Activated CD8-positive, alpha-beta memory T cell treated with anti-CD3 and anti-CD28 coated beads, Interleukin-2, amount 50 U/mL, for 4 hours (primary cell): Measurements from ENCODE around the gene ICAM2.
"Not testable (repeated sequence)": the region's sequence is repeated elsewhere in the genome, so short reads cannot be mapped to it uniquely, and the experiment has no call there.

Source experiments
- DNase-seq: peaks from one replicate; pipeline ENCODE4 v3.0.0-alpha.2; 2020

The ICAM2 gene

GRCh38 chr17:63996430-63997182 lies 23.8 kb downstream of the ICAM2 start:
- DNase-seq = no peak

DNA sequence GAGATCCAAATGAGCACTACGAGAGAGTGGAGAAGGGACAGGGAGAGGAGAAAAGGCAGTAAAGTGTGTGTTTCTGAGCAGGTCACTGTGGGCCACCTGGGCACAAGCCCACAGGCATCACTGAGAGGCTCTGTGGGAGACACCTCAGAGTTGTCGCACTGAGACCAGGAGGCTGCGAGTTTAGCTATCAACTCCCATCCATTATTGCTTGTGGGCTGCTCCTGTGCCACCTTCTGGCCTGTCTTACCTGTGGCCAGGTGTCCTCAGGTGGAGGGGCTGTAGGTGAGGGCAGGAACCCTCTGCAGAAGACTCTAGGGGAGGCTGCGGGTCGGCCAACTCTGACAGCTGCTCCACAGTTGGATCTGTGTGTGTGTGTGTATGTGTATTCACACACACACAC lies 24.8 kb downstream of the ICAM2 start:
- DNase-seq = no peak

- DNase-seq = no peak
Measured at GRCh38 chr17:63993368-63993985, 27.0 kb downstream of the ICAM2 start.

- DNase-seq = no peak
Measured at GRCh38 chr17:63991611-63992010, 28.8 kb downstream of the ICAM2 start.

GRCh38 chr17:63989622-63990345 lies 30.6 kb downstream of the ICAM2 start:
- DNase-seq = no peak

DNA sequence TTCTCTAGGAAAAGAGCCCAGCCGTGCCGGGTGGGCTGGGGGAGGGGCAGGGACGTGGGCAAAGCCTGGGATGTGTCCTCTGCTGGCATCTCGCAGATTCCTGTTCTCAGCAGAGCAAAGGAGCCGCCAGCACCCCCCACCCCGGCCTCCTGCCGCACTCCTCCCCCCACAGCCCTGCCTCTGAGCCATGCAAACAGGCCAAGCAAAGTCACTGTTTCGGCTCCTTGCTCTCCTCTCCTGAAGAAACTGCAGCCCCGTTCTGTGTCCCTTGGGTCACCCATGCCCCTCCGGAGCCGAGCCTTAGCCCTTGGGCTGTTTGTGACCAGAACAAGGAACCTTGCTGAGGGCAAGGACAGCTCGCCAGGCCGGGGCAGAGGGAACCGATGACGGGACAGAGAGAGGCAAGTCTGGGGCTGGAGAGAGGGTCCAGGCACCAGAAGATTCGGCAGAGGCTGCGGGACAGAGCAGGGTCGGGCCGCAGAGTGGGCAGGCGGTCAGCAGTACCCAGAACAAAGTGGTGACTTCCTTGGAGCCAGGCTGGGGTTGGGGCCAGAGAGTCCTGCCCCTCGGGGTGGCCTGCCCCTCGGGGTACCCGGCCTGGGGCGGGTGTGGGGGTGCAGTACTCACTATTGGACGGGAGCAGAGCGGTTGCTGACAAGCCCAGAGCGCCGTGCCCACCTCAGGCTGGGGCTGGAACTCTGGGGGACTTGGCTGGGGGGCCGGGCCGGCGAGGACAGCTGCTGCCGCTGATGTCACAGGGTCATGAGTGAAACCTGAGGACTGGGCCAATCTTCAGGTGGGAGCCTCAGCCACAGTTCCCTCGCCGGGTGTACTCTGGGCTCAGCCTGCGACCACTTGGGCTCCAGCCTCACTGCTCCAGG lies 31.5 kb downstream of the ICAM2 start:
- no peak for DNase-seq

DNA sequence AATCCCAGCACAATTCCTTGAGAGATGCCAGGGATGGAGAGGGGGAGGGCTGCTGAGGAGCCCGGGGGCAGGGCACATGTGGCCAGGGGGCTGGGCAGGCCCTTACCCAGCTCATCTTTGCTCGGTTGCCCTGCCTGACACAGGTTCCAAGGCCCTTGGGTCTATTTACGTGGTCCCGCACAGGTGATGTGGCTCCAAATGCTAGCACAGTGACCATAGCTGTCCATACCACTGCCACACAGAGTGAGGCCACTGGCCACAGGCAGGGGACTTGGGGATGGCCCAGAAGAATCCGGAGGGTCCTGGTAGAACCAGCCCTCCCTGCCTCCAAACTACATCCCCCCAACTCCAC lies 32.3 kb downstream of the ICAM2 start:
- DNase-seq = no peak

GRCh38 chr17:63987221-63988126 lies 33.0 kb downstream of the ICAM2 start:
- no peak for DNase-seq

DNA sequence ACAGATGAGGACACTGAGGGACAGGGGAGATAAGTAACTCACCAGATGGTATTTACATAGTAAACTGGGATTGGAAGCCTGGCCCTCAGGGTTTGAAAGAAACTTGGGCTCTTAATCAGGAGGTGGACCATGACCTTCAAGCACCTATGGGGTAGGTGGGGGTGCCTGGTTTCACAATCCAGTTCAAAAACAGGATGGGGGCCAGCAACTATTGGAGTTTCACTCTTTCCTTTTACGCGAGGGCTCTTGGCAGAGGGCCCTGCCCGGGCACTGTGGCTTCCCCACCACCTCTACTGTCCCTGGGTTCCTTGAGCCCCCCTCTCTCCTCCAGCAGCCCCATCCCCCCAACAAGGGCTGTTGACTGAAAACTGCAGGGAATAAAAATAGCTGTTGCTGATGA lies 33.6 kb downstream of the ICAM2 start:
- no peak for DNase-seq

DNA sequence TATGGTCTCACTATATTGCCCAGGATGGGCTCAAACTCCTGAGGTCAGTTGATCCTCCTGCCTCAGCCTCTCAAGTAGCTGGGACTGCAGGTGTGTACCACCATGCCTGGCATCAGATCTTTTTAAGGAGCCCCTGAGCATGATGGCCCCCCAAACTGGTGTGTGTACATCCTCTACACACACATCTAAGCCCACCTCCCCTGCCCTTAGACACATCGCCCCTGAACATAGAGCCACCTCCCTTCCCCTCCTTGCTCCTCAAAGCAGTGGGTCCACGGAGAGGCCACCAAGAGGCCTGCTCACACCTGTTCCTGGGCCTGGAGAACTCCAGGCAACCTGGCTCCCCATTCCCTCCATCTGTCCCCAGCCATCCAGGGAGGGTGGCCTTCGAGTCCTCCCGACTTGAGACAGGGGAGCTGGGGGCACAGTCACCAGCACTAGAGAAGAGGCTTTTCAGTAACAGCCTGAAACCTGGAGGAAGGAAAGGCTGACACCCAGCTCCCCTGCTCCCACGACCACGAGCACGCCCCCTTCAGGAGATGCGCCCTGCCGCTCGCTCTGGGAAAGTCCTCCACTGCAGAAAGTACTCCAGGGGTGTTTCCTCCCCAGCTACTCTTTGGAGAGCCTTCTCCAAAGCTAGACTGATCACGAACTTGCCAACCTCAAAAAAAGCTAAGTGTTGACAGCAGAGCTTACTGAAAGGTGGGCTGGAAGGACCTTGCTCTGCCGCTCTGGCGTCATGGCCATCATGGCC lies 34.9 kb downstream of the ICAM2 start:
- DNase-seq = no peak

DNA sequence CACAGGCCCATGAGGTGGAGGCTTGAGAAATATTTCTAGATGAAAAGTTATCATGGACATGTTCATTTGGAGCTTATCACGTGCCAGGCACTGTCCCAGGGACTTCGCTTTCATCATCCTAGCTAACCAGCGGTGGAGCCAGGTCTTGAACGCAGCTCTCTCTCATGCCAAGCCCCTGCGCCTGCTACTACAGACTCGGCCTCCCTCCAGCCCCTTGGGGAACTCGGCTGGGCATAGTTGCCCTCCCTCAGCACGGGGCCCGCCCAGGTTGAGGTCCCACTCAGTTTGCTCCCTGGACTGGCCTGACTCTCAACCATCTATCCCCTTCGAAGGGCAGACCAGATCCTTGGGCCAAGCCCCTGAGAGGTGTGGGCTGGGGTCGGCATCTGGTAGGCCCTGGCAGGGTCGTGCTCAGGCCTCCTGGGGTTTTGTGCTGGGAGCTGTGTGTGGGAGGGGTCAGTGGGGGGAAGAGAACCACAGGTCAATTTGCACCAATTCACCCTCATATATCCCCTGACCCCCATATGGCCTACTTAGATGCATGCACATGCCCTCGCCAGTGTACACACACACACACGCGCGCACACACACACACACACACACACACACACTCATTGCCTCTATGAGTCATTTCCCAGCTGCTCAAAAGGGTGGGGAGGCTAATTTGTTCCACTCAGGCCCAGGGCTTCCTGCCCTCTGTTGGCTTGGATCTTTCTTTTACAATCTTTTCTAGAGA lies 35.6 kb downstream of the ICAM2 start:
- peak; percentile 49 for DNase-seq

DNA sequence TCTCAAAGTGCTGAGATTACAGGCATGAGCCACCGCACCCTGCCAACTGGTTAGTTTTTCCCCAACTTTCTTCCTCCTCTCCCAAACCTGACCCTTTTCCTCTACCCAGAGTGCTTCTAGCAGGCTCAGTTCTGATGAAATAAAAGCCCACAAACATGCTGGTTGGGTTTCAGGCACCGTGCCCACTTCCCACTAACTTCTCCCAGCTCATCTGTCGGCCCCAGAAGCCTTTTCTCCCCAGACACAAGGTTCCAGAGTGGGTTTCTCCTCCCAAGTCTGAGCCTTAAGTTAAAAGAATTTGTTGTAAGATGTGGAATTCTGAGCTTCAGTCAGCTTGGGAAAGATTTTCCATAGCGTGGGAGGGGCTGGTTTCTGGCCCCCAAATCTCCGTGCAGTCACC lies 36.2 kb downstream of the ICAM2 start:
- DNase-seq = no peak

DNA sequence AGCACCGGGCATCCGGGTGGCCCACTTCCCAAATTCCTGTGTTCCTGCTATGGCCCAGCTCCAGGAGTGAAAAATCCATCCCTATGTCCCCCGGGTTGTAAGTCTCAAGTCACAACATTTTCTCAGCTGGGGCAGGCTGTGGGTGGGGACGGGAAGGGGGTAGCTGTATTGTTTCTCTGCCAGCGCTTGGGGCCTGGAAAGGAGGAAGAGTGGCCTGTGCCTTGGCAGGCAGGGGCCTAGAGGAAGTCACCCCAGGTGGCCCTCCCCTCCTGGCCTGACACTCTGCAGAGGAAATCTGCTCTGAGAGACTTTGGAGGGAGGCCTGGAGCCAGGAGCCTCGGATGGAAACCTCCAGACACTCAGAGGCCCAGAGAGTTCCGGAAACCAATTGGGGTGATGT lies 37.1 kb downstream of the ICAM2 start:
- no peak for DNase-seq

DNA sequence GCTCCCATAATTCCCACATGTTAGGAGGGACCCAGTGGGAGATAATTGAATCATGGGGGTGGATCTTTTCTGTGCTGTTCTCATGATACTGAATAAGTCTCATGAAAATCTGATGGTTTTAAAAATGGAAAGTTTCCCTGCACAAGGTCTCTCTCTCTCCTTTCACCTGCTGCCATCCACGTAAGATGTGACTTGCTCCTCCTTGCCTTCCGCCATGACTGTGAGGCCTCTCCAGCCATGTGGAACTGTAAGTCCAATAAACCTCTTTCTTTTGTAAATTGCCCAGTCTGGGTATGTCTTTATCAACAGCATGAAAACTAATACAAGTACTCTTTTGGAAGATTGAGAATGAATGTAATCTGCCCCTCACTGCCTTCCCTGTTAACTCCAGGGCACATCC lies 37.8 kb downstream of the ICAM2 start:
- DNase-seq = not testable (repeated sequence)

DNA sequence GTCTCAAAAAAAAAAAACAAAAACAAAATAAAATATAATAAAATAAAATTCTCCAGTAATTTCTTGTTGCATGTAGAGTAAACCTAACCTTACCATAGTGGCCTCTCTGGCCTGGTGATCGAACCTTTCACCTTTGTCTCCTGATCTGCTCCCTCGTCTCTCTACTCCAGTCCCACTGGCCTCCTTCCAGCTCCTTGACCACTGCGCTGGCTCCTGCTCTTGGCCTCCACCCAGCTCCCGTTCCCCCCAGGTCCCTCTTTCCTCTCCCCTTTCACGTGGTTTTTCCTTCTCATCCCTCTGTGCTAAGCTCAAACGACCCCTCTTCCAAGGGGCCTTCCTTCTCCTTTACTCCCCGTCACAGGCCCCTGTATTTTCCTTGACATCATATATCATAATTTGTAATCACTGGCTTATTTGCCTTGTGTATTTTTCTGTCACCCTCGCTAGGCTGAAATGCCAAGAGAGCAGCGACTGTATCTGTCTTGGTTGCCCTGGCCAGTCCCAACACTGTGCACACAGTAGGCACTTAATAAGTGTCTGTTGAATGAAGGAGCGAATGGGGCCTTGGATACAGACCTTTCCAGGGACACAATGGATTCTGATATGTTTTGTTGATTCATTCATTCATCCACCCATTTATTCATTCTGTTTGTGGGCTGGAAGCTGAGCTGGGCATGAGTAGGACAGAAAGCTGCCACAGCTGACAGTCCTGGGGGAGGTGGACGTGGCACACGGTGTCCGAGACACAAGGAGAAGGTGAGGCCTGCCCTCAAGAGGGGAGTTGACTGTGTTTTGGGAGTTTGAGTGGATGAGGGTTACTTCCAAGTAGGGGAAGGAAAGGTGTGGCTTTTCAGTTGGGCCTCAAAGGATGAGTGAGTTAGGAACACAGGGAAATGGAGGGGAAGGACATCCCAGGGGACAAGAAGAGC lies 41.9 kb downstream of the ICAM2 start:
- DNase-seq = no peak

GRCh38 chr17:63976702-63977101 lies 43.7 kb downstream of the ICAM2 start:
- no peak for DNase-seq

DNA sequence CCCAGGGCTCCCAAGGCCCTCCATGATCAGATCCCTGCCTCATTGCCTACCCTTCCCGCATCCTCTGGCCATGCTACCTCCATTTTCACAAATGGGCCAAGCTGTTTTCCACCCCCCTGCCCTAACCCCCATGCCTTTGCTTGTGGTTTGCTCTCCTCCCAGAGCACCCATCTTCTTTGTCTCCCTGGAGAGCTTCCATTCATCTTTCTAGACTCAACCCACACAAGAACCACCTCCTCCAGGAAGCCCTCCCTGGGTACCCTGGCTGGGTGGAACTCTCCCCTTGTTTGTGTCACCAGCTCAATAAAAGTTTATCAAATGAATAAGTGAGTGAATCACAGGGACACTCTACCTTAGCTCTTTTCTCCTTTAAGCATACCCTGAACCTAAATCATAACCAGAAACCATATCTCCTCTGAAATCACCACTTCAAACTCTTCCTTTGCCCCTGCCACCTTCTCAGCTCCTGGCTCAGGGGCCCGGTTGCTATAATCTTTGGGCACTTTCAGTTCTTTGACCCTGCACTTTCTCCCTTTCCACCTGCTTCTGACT lies 44.8 kb downstream of the ICAM2 start:
- no peak for DNase-seq

DNA sequence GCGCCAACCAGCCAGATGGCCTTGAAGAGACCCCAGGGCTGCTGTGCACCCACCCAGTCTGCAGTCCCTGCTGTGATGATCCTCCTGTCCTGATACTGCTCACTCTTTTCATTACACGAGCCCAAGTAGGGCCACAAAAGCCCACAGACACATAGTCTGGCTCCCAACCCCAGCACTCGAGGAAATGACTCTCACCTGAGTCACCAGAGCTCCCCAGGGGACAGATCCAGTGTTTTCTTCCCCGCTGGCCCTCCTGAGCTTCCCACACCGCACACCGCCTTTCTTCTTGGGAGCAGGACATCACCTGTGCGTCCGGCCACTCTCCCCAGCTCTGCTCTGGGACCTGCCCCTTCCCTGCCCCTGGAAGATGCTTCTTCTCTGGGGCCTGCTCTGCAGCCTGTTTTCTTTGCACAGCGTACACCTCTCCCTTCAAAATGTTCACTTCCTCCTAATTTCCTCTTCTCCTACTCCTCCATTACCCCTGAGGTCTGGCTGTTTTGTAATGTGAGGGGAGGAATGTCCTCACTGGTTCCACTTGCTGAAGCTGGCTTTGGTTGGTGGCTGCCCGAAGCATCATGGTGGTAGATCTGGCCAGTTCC lies 45.7 kb downstream of the ICAM2 start:
- DNase-seq = no peak
